ENCODE data around the gene CSRNP3.

DNA sequence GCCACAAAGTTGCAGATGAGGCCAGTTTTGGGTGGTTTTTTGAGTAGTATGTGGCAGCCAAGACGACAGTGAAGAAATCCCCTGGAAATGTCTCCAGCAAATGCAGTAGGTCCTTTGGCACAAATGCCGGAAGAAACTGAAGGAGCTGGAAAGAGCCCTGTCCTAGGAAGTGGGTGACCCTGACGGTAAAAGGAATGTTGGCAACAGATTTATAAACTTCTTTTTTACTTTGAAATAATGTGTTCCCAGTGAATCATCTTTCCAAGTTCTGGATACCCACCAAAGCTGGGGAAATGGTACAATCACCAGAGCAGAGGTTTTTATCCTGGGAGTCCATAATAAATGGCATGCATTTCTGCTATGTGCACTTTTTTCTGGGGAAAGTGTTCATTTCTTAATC is 112.9 kb downstream of the CSRNP3 start:
- TF ChIP-seq, protein P1, sequence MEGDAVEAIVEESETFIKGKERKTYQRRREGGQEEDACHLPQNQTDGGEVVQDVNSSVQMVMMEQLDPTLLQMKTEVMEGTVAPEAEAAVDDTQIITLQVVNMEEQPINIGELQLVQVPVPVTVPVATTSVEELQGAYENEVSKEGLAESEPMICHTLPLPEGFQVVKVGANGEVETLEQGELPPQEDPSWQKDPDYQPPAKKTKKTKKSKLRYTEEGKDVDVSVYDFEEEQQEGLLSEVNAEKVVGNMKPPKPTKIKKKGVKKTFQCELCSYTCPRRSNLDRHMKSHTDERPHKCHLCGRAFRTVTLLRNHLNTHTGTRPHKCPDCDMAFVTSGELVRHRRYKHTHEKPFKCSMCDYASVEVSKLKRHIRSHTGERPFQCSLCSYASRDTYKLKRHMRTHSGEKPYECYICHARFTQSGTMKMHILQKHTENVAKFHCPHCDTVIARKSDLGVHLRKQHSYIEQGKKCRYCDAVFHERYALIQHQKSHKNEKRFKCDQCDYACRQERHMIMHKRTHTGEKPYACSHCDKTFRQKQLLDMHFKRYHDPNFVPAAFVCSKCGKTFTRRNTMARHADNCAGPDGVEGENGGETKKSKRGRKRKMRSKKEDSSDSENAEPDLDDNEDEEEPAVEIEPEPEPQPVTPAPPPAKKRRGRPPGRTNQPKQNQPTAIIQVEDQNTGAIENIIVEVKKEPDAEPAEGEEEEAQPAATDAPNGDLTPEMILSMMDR (IDR thresholded peaks at IDR 0.05): no peak
- no peak for TF ChIP-seq EP300 (IDR thresholded peaks at IDR 0.05)

All from stomach (tissue), 4 donors.